Fibroblast of skin of back (primary cell): ENCODE measurements around the gene ICAM2.
A peak's percentile ranks its signal among the peaks of the same experiment; 100 is the strongest.
"Not testable (repeated sequence)": the region's sequence is repeated elsewhere in the genome, so short reads cannot be mapped to it uniquely, and the experiment has no call there.

ENCODE experiments used
- DNase-seq: peaks from one replicate; pipeline ENCODE4 v3.0.0-alpha.2; 2013

Gene ICAM2

GRCh38 chr17:64042700-64043485 is 22.5 kb upstream of the ICAM2 start:
- no peak for DNase-seq

DNA sequence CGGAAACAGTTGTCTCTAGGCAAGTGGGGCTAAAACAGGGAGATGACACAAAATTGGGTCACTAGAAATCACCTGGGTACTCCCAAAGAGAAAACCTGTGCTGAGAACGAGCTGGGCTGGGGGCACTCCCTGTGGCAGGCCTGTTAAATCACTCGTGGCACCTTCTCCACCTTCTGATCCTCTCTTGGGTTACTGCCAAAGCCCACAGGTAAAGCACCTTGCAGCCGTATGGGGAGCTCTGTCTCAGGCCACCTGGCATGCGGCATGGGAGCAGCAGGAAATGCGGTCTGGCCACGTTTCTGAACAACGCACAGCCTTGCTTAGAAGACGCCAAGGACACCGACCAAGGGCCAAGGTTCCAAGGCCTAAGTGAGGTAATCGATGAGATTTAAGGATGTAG is 21.5 kb upstream of the ICAM2 start:
- DNase-seq = no peak

GRCh38 chr17:64040206-64040605 is 19.8 kb upstream of the ICAM2 start:
- DNase-seq = no peak

GRCh38 chr17:64039106-64039400 is 18.6 kb upstream of the ICAM2 start:
- DNase-seq = no peak

- DNase-seq = no peak
These were observed 18.1 kb upstream of the ICAM2 start for GRCh38 chr17:64038331-64039105.

GRCh38 chr17:64037802-64038201 is 17.4 kb upstream of the ICAM2 start:
- DNase-seq = no peak

GRCh38 chr17:64037180-64037579 is 16.7 kb upstream of the ICAM2 start:
- DNase-seq = no peak

DNA sequence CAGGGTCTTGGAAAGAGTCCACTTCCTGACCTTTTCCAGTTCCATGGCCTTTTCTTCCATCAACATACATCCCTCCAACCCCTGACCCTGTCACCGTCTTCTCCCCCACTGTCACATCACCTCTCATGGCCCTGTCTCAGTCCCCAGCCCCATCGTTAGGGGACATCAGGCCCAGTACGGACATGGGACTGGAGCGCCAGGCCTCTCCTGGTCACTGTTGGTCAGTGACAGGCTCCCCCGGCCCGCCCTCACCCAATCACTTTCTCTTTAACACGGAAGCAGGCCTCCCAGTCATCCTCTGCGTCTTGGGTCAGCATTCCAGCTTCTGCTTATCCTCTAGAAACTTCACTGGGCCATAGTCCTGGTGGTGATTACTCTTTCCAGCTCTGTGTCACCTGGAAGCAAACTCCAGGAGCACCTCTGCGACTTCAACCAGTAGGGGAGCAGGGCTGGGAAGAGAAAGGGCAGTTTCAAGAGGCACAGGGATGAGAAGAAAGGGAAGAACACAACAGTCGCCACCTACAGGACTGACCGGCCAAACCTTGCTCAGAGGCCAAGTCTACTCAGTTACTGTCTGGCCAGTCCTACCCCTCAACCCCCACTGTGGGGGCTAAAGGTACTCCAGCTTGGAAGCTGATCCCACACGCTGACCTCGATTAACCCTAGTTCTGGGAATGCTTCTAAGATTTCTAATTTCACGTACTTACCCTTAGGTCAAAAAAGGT is 15.9 kb upstream of the ICAM2 start:
- DNase-seq = no peak

DNA sequence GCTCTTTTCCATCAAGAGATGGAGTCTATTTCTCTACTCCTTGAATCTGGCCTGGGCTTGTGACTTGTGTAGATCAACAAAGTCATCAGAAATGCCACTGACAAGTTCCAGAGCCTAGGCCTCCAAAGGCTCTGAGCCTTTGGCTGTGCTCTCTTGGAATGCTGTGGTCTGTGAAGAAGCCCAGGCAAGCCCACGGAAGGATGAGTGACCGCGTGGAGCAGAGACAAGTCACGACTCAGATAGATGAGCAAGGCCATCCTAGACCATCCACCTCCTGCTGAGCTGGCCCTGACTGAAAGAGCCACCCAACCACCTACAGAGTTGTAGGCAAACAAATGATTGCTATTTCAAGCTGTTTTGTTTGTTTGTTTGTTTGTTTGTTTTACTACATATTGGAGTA is 11.6 kb upstream of the ICAM2 start:
- DNase-seq = peak; percentile 57

GRCh38 chr17:64028874-64029464 is 8.5 kb upstream of the ICAM2 start:
- DNase-seq = peak; percentile 54

DNA sequence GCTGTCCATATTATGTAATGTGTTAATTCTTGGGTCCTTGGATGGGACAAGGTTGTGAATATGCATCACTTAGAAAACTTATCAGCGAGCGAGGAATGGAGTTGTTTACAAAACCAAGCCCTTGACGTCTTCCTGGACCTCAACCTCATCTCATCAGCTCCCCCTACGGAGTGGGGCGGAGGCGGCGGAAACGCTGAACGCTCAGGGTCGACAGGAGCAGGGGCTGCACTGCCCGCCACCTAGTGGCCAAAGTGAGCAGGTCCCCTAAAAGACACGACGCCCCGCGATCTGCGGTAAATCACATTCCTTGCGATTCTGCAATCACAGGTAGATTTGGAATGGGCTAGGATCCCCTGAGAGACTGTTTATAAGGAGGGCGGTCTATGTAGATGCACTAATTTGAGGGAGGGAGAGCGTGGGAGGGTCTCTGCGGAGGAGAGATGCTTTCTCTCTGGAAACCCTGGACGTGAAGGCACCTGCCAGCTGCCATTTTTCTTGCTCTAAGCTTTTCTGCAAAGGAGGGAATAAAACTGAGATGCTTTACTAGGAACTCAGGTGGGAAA is 5.4 kb upstream of the ICAM2 start:
- DNase-seq = peak; percentile 67

- peak; percentile 38 for DNase-seq
These were observed 4.6 kb upstream of the ICAM2 start for GRCh38 chr17:64024781-64025731.

- no peak for DNase-seq
These were observed 3.8 kb upstream of the ICAM2 start for GRCh38 chr17:64024215-64024654.

GRCh38 chr17:64022611-64023063 is 2.2 kb upstream of the ICAM2 start:
- DNase-seq = no peak

DNA sequence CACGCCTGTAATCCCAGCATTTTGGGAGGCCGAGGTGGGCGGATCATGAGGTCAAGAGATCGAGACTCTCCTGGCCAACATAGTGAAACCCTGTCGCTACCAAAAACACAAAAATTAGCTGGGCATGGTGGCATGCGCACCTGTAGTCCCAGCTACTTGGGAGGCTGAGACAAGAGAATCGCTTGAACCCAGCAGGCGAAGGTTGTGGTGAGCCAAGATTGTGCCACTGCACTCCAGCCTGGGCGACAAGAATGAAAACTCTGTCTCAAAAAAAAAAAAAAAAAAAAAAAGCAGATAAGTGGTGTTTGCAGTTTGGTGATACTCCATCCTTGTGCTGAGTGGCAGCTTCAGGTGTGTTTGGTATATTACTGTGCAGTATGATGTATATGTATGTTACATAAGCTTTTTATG is 877 bp downstream of the ICAM2 start:
- DNase-seq = not testable (repeated sequence)

DNA sequence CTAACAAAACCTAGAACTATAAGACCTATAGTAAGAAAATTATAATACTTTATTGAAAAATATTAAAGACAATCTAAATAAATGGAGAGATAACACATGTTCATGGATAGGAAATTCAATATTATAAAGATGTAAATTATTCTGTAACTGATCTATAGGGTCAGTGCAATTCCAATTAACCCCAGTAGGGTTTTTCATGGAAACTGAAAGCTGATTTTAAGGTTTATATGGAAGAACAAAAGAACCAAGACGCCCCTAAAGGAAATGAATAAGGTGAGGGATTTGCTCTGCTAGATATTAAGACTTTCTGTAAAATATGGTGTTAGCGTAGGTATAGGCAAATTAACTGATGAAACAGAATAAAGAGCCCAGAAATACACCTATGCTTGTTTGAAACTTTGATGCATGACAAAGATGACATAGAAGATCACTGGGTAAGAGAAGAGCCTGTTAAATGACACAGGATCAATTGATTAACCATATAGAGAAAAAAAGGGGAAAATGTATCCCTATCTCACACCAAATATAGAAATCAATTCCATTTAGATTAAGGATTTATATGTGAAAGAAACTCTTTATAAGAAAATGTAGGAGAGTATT is 3.0 kb downstream of the ICAM2 start:
- DNase-seq = no peak

DNA sequence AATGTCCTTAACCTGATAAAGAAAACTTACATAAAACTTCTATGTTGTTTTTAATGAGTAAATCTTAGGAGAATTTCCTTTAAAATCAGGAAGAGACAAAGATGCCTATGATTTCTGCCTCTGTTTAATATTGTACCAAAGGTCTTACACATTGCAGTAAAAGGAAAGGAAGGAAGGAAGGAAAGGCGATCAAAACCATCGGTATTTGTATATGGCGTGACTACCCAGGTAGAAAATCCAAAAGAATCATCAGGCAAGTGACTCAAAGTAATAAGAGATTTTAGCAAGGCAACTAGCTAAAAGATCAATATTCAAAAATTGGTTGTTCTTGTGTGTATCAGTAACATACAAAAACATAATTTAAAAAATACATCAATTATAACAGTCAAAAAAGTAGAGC is 3.5 kb downstream of the ICAM2 start:
- DNase-seq = no peak

GRCh38 chr17:64016231-64016784 is 4.1 kb downstream of the ICAM2 start:
- DNase-seq = no peak

DNA sequence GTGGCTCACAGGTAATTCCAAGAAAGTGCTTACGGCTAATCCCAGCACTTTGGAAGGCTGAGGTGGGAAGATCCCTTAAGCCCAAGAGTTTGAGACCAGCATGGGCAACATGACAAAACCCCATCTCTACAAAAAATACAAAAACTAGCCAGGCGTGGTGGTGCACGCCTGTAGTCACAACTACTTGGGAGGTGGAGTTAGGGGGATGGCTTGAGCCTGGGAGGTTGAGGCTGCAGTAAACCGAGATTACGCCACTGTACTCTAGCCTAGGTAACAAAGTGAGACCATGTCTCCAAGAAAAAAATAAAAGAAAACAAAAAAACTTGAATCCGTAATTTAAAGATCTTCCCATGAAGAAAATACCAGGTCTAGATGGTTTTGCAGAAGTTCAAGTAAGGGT is 5.0 kb downstream of the ICAM2 start:
- DNase-seq = no peak

- DNase-seq = no peak
These were observed 10.6 kb downstream of the ICAM2 start for GRCh38 chr17:64009571-64010402.
